Peyer's patch (tissue), 4 donors: ENCODE data around the gene C1orf198. TPM values are rescaled to one million over a fixed set of nuclear protein-coding genes. Genes with fewer than 3 reads are reported as not detected.
A peak's percentile ranks its signal among the peaks of the same experiment; 100 is the strongest.

ENCODE experiments used
- DNase-seq, 3 donors: peaks; one replicate each; pipeline ENCODE4 v3.0.0-alpha.2; 2017 to 2019
- H3K27ac ChIP-seq, 4 donors: fragments of 200-600 bp; sonication (generic); one replicate each; pipeline ENCODE4 v1.5.1; 2016 to 2019
- H3K27me3 ChIP-seq, 2 donors: fragments of 200-600 bp; sonication (generic); one replicate each; pipeline ENCODE4 v1.5.1; 2019
- H3K36me3 ChIP-seq, 3 donors: fragments of 200-600 bp; sonication (generic); one replicate each; pipeline ENCODE4 v1.5.1; 2016 to 2019
- H3K4me1 ChIP-seq, 4 donors: fragments of 200-600 bp; sonication (generic); one replicate each; pipeline ENCODE4 v1.5.1; 2016 to 2019
- H3K4me3 ChIP-seq, 4 donors: fragments of 200-600 bp; sonication (generic); 1 replicate in 3 of 4; 2 replicates in 1 of 4; pipeline ENCODE4 v1.5.1; 2016 to 2019; ENCODE audit warnings: mild to moderate bottlenecking in 1 of 4
- H3K9me3 ChIP-seq, 4 donors: fragments of 200-600 bp; sonication (generic); one replicate each; pipeline ENCODE4 v1.5.1; 2016 to 2019; ENCODE audit warnings: mild to moderate bottlenecking in 1 of 4
- CTCF ChIP-seq, 6 experiments: fragments of 450-650 bp in 4 of 6; fragments of 200-600 bp in 2 of 6; sonication (generic) in 1 of 6; IDR thresholded peaks; one replicate each; pipeline ENCODE4 v1.5.1; 2017 to 2019; ENCODE audit warnings: antibody characterized with exemption in 6 of 6, mild to moderate bottlenecking in 3 of 6, moderate library complexity in 1 of 6
- POLR2A ChIP-seq, 2 donors: fragments of 450-650 bp; IDR thresholded peaks; one replicate each; pipeline ENCODE4 v1.5.1; 2017; ENCODE audit warnings: antibody characterized with exemption in 2 of 2, mild to moderate bottlenecking in 2 of 2, moderate library complexity in 2 of 2
- total RNA-seq, 4 donors: library from RNA; depleted of rRNA; stranded (reverse); fragments of >200 nt; gene quantifications; one replicate each; pipeline ENCODE4 v1.1.0, GENCODE V29; 2016

C1orf198 gene
- total RNA-seq, 4 donors from 2014 or later, result 10.3 to 14.0 (median 11.4) TPM

GRCh38 chr1:230868736-230869385, 540 bp upstream of the C1orf198 start:
- Histone ChIP-seq H3K27me3 (no peaks in the 10 kb centered on the region), H3K36me3 (no peaks in the 10 kb centered on the region), H3K27ac (peak overlapping the region; percentile 58 to 82 (median 76)), H3K4me1 (peaks cover 0 to 22% (median 3%) of the 10 kb centered on the region in 4 donors), H3K4me3 (peak overlapping the region; percentile 78 to 98 (median 87)), H3K9me3 (no peaks in the 10 kb centered on the region)
- TF ChIP-seq POLR2A (IDR thresholded peaks at IDR 0.05) (no peak), CTCF (IDR thresholded peaks at IDR 0.05) (no peak)
- DNase-seq, result peak; percentile 26 to 80 (median 69)

- Histone ChIP-seq H3K36me3 (no peaks in the 10 kb centered on the region), H3K4me3 (peak overlapping the region; percentile 78 to 98 (median 87)), H3K9me3 (no peaks in the 10 kb centered on the region), H3K27ac (peak overlapping the region; percentile 58 to 82 (median 76)), H3K27me3 (no peaks in the 10 kb centered on the region), H3K4me1 (peaks cover 0 to 25% (median 3%) of the 10 kb centered on the region in 4 donors)
- TF ChIP-seq CTCF (IDR thresholded peaks at IDR 0.05), result no peak
- TF ChIP-seq POLR2A (IDR thresholded peaks at IDR 0.05), result no peak
- DNase-seq, result no peak
Measured at GRCh38 chr1:230867101-230867902, 1.0 kb downstream of the C1orf198 start.

GRCh38 chr1:230866171-230867070, 1.9 kb downstream of the C1orf198 start:
- peak overlapping the region in 3 of 4 donors; percentile 78 to 98 (median 94) for H3K4me3 ChIP-seq
- no peak for DNase-seq
- H3K4me1 ChIP-seq, result peaks cover 0 to 25% (median 3%) of the 10 kb centered on the region in 4 donors
- H3K36me3 ChIP-seq, result no peaks in the 10 kb centered on the region
- H3K27me3 ChIP-seq, result no peaks in the 10 kb centered on the region
- TF ChIP-seq POLR2A (IDR thresholded peaks at IDR 0.05) (no peak), CTCF (IDR thresholded peaks at IDR 0.05) (no peak)
- peak overlapping the region; percentile 12 to 82 (median 32) for H3K27ac ChIP-seq
- H3K9me3 ChIP-seq, result no peaks in the 10 kb centered on the region

- TF ChIP-seq POLR2A (IDR thresholded peaks at IDR 0.05) (no peak), CTCF (IDR thresholded peaks at IDR 0.05) (no peak)
- Histone ChIP-seq H3K27ac (peak overlapping the region in 1 of 4 donors; percentile 82), H3K4me3 (no peak overlapping the region)
Measured at GRCh38 chr1:230865062-230865817, 3.1 kb downstream of the C1orf198 start.

More at GRCh38 chr1:230865062-230865817, 3.1 kb downstream of the C1orf198 start:
- Histone ChIP-seq H3K4me1 (peaks cover 0 to 25% (median 3%) of the 10 kb centered on the region in 4 donors), H3K9me3 (no peaks in the 10 kb centered on the region), H3K36me3 (no peaks in the 10 kb centered on the region), H3K27me3 (no peaks in the 10 kb centered on the region)
- no peak for DNase-seq
